ENCODE measurements around the gene RGL1.

Gene RGL1

DNA sequence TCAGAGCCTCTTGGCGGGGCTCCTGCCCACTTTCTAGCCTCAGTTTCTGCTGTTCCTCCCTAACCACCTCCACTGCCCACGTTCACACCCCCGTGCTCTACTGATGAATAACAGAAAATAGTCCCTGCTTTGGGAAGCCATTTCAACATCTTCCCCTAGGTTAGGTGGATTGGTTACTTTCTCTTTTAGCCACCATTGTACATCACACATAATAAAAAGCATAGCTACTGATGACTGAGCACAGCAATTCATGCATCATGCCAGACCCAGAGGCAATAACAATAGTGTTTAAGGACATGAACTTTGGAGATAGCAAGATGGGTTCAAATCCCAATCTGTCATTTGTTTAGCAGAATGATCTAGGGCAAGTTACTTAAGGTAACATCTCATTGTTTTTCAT, 158.0 kb downstream of the RGL1 start:
- no peak for DNase-seq

DNA sequence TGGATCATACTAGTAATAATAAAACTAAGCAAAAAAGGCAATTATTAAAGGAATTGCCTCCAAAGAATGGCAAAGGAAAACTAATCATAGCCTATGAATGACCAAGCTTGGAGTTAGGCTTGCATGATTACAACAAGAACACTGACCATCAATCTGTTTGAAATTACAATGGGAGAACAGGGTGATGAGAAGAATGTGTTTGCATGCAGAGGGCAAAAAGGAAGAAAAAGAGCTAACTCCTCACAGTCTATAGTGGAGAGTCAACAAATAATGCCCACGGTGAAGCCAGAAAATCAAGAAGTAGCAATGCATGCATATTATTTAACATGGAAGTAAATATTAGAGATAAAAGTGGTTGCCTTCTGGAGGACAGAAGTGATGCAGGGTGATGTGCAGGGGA, 160.8 kb downstream of the RGL1 start:
- DNase-seq, result no peak

DNA sequence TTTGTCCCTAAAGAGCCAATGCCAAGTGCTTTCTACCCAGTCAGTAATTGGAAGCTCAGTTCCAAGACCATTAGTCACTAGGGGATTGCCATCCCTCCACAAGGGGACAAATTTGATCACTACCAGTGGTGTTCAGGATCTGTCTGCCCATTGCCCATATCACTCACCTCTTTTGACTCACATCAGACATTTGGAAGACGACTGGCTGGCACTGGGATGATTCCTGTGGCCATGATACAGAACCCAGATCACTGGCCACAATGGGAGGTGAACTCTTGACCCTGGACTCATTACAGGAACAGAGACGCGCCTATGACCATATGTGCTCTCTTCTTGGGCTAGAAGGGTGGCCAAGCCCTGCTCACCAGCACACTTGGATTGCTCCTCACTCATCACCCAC, 161.6 kb downstream of the RGL1 start:
- no peak for DNase-seq

DNA sequence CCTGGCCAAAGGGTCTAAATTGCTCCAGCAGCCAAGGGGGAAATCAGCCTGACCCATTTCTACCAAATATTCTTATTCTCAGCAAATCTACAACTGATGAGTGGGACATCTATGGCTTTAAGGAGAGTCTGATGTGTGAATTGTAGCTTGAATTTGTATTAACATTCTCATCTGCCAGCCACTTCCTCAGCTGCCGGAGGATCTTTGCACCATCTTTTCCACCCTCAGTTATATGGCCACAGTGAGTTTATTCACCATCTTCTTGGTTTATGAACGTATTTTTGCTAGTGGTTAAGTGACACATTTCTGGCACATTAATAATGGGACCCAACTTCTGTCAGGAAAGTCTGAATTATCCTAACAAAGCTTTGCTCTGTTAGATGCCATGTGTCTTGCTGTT, 163.0 kb downstream of the RGL1 start:
- DNase-seq, result no peak

DNA sequence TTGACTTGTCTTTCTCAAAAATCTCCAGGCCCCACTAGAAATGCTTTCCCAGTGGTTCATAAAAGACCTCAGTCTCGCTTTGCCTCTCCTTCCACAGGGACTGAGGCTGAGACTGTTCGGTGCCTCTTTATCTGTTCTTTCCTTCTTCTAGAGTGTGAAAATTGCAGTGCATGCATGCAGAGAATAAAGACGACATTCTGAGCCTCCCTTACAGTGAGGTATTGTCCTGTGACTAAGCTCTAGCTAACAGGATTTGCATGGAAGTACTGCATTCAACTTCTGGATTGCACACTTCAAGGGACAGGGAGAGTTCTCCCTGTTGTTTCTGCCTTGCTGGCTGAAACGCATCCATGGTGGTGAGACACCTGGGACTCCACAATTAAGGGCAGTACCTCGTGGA, 163.5 kb downstream of the RGL1 start:
- DNase-seq, result no peak

DNA sequence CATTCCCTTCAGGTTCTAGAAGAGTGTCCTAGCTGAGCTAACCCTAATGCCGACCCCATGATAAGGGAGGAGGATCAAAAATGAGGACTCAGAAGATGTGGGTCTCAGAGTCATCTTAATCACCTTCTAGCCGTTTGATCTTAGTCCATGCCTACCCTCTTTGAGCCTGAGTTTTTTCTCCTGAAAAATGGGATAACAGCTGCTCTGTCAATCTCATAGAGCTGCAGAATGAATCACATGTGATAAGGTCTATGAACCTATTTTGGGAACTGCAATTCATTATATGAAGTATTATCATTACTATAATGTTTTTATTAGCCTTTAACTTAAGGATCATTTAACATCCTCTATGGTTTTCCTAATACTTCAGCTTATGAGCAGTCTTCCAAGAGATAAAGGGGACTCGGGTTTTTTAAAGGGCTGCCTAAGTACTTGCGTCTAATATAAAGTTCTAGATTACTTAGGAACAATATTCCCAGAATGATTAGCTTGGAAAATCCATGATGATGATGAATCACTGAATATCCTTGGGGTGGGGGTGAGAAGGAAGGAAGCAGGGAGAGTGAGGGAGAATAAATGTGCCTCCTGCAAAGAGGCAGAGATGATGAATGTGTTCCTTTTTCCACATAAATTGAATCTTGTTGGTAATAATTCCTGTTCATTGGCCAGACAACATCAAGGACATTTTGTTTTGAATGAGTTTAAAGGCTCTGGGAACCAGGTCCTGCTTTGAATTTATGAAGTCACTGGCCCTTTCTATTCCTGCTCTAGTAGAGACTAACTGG, 165.8 kb downstream of the RGL1 start:
- DNase-seq, result no peak

DNA sequence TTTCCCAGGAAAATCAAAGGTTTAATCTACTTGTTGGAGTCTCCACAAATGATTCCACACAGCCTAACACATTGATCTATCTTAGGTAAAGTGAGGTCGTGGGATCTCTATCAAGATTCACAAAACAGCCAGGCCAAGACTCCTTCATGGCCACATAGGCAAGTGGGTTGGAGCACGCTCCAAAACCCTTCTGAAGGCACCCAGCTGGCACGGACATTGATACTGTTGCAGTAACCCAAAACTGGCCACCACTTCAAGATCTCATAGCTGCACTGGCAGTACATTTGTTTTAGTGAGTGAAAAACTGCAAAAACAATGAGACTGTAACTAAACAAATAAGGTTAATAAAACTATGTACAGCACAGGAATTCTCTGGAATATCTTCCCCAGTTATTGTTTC, 170.7 kb downstream of the RGL1 start:
- no peak for DNase-seq

DNA sequence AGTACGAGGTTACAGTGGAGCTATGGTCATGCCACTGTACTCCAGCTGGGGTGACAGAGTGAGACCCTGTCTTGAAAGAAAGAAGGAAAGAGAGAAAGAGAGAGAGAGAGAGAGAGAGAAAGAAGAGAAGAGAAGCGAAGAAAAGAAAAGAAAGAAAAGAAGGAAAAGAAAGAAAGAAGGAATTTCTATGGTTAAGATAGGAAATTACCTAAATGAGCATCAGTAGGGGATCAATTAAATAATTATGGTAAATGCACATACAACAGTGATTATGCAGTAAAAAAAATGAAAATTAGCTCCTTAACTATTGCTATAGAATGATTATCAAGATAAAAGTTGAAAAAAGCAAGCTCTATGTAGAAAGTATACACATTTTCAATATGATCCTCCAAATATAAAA, 172.8 kb downstream of the RGL1 start:
- no peak for DNase-seq

All from activated CD4-positive, CD25-positive, alpha-beta regulatory T cell treated with anti-CD3 and anti-CD28 coated beads, Interleukin-2, amount 50 U/mL, for 72 hours (primary cell).